Brain microvascular endothelial cell (primary cell): ENCODE data around the gene KCNJ13.
A peak's percentile ranks its signal among the peaks of the same experiment; 100 is the strongest.

Experiments
- DNase-seq: peaks from one replicate; pipeline ENCODE4 v3.0.0-alpha.2; 2020
- H3K27ac ChIP-seq: fragments of 250-450 bp; sonication (Bioruptor Pico); 2 replicates; pipeline ENCODE4 v1.5.1; 2020; ENCODE audit warnings: mild to moderate bottlenecking, moderate library complexity
- H3K27me3 ChIP-seq: fragments of 250-450 bp; sonication (Bioruptor Pico); replicated peaks from 2 replicates; pipeline ENCODE4 v1.5.1; 2020; ENCODE audit warnings: mild to moderate bottlenecking
- H3K36me3 ChIP-seq: fragments of 250-450 bp; sonication (Bioruptor Pico); replicated peaks from 2 replicates; pipeline ENCODE4 v1.5.1; 2020; ENCODE audit warnings: mild to moderate bottlenecking
- H3K4me3 ChIP-seq: 2 replicates; pipeline ENCODE4 v1.5.1; 2011; ENCODE audit warnings: low read depth, mild to moderate bottlenecking, control low read depth, low read length, moderate library complexity
- in situ Hi-C: cut with HindIII; loops from 2 replicates; pipeline ENCODE4 v1.10.0; 2017; ENCODE audit warnings: low sequenced_read_pairs, low pct_ligation_motif_present
- TF ChIP-seq, protein P1 (sequence below): IDR thresholded peaks from 2 replicates; pipeline ENCODE4 v1.5.1; 2011; ENCODE audit warnings: low read depth, mild to moderate bottlenecking, moderate library complexity, low read length, control low read depth, inconsistent platforms; ENCODE audit errors: missing control alignments

KCNJ13 gene

DNA sequence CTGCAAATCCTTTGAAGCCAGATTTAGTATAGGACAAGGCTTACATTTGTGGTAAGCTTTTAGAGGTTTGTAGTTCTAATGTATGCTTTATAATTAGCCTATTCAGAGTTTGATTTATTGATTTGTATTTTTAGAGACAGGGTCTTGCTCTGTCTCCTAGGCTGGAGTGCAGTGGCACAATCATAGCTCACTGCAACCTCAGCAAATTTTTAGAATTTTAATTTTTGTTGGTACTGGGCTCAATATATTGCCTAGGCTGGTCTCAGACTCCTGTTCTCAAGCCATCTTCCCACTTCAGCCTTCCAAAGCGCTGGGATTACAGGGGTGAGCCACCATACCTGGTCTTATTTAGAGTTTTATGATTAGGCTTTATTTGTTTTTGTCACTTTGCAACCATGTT lies 4.5 kb downstream of the KCNJ13 start:
- no peak for DNase-seq
- Histone ChIP-seq H3K36me3 (peaks cover 13% of the 10 kb centered on the region), H3K27me3 (no peaks in the 10 kb centered on the region), H3K27ac (no peak overlapping the region), H3K4me3 (no peak overlapping the region)
- in situ Hi-C loops: no loop called here
- TF ChIP-seq, protein P1, sequence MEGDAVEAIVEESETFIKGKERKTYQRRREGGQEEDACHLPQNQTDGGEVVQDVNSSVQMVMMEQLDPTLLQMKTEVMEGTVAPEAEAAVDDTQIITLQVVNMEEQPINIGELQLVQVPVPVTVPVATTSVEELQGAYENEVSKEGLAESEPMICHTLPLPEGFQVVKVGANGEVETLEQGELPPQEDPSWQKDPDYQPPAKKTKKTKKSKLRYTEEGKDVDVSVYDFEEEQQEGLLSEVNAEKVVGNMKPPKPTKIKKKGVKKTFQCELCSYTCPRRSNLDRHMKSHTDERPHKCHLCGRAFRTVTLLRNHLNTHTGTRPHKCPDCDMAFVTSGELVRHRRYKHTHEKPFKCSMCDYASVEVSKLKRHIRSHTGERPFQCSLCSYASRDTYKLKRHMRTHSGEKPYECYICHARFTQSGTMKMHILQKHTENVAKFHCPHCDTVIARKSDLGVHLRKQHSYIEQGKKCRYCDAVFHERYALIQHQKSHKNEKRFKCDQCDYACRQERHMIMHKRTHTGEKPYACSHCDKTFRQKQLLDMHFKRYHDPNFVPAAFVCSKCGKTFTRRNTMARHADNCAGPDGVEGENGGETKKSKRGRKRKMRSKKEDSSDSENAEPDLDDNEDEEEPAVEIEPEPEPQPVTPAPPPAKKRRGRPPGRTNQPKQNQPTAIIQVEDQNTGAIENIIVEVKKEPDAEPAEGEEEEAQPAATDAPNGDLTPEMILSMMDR: no peak

- Histone ChIP-seq H3K4me3 (no peak overlapping the region), H3K36me3 (peaks cover 13% of the 10 kb centered on the region), H3K27ac (no peak overlapping the region), H3K27me3 (no peaks in the 10 kb centered on the region)
- in situ Hi-C loops: no loop called here
- TF ChIP-seq, protein P1: no peak
- DNase-seq: no peak
Measured at GRCh38 chr2:232770207-232770606, 6.2 kb downstream of the KCNJ13 start.

- H3K36me3 ChIP-seq: peaks cover 17% of the 10 kb centered on the region
- no peak overlapping the region for H3K4me3 ChIP-seq
- no peaks in the 10 kb centered on the region for H3K27me3 ChIP-seq
- no peak for DNase-seq
- in situ Hi-C loops: no loop called here
- TF ChIP-seq, protein P1: no peak
- H3K27ac ChIP-seq: no peak overlapping the region
Measured at GRCh38 chr2:232767866-232768265, 8.5 kb downstream of the KCNJ13 start.

DNA sequence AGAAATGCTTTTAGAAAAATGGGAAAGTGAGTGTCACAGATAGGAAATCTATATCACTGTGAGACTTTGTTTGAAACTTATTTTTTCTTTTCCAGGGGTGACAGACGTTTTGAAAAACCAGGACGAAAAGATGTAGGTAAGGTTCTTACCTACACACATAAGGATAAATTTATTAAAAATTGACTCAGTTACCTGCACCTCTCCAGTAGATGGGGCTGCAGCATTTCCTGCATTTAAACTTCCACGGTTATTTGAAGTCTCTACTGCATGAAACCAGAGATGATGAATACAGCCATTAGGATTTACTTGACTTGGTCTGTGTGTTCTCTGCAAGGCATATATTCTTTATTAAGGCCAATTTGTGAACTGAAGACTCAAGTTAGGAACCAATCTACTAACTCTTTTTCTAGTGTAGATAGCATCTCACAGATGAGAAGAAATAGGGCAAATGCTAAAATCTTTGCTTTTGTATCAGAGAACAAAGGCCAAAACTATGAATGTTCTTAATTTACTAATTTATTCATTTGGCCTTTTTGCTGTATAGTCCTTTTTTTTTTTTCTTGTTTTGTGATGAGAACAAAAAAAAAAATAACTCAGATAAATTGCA lies 15.0 kb downstream of the KCNJ13 start:
- Histone ChIP-seq H3K27me3 (no peaks in the 10 kb centered on the region), H3K4me3 (no peak overlapping the region), H3K36me3 (peaks cover 21% of the 10 kb centered on the region), H3K27ac (no peak overlapping the region)
- in situ Hi-C loops: no loop called here
- TF ChIP-seq, protein P1: peak; percentile 68
- peak; percentile 32 for DNase-seq

- TF ChIP-seq, protein P1: no peak
- no peaks in the 10 kb centered on the region for H3K27me3 ChIP-seq
- in situ Hi-C loops: no loop called here
- H3K27ac ChIP-seq: no peak overlapping the region
- peaks cover 26% of the 10 kb centered on the region for H3K36me3 ChIP-seq
- H3K4me3 ChIP-seq: no peak overlapping the region
- DNase-seq: no peak
Measured at GRCh38 chr2:232757905-232758304, 18.5 kb downstream of the KCNJ13 start.

DNA sequence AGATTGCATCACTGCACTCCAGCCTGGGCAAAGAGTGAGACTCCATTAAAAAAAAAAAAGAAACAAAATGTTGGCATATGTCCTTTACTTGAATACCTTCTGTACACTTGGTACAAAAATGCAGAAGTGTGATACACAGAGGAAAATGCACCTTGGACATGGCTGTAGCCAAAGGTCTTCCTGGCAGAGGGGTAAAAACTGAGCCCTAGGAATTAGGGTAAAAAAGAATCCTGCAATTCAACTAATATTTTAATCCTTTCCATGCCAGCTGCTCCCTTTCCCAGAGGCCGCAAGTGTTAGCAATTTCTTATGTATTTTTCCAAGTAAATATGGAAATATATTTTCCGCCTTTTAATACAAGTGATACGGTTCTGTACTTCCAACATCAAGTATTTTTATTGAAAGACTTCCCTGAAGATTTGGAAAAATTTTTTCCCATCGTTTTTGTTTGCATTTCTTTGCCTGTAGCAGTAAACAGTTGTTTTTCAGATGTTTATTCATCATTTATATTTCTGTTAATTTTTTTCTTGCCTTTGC lies 26.2 kb downstream of the KCNJ13 start:
- in situ Hi-C loops: no loop called here
- peaks cover 42% of the 10 kb centered on the region for H3K36me3 ChIP-seq
- H3K27ac ChIP-seq: no peak overlapping the region
- no peak for DNase-seq
- TF ChIP-seq, protein P1: no peak
- H3K27me3 ChIP-seq: no peaks in the 10 kb centered on the region
- no peak overlapping the region for H3K4me3 ChIP-seq
